NOMO-1 (cell line): ENCODE results near the gene BARHL2.

Source experiments
- DNase-seq, 2 experiments: peaks; one replicate each; lab custom pipeline; 2025; ENCODE audit not compliant: unreplicated experiment in 2 of 2; lab: John Stamatoyannopoulos, UW

BARHL2 gene

DNA sequence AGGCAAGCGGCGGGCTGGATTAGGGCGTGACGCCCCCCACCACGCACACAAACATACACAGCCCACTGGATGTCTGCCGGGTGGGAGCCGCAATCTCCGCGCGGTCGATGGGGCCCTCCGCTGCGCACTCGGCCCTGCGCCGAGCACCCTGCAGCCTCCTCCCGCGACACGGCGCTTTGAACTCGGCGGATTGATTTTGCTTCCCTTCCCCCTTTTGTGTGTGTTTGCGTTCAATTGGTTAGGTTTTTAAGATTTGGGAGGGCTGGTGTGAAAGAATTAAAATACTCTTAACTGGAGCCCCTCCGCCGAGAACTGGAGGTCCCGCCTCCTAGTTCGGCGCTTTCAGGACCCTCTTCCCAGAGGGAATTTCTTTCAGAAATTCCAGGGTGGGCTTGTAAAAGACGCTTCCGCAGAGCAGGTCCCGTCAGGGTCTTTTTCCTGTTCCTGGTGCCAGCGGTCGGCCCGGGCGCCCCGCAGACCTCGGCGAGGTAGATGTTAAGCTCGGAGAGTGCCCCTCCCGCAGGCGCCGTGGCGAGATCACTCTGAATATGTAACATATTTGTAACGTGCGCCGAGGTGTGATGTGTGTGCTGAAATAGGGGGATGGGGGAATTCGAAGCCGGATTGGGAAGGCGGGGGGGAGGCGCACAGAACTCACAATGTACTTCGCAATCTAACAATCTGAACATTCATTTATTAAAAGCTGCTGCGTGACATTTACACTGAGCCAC, 8.0 kb upstream of the BARHL2 start:
- no peak for DNase-seq

DNA sequence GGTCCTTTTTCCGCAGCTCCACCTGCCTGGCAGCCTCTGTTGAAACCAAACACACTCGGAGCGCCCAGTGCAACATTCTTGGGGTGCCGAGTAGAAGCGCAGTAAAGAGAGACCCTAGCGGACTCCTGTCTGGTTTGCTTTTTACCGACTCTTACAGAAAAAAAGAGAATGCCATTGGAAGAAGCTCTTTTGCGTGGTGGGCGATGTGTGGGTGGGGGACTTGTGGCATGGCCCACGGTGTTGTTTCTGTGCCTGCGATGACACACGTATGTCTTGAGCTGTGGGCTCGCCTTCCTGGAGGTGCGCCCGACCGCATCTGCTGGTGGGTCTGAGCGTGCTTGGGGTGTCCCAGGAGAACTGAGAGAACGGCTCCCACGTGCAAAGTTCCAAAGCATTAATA, 7.3 kb upstream of the BARHL2 start:
- no peak for DNase-seq

DNA sequence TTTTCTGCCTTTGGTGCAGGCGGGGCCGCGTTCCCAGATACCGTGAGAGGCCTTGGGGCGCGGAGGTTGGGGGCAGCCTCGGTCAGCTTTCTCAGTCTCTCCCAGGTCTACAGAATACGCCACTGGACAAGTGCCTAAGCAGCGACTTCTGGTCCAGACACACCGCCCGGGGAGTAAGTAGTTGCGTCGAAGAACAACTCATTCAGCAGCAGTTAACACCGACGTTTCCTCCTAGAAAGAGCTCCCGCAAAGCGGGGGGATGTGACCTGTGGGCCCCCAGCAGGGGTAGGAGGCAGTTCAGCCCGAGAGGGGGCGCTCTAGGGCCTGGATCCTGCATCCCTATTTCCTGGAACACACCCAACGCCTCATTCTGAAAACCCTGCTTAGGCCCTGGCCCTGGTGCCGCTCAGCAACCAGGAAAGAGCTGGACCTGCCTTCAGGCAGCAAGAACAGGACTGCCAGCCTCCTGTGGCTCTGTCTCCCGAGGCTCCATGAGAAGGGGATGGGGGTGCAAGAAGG, 6.5 kb upstream of the BARHL2 start:
- DNase-seq, result no peak

DNA sequence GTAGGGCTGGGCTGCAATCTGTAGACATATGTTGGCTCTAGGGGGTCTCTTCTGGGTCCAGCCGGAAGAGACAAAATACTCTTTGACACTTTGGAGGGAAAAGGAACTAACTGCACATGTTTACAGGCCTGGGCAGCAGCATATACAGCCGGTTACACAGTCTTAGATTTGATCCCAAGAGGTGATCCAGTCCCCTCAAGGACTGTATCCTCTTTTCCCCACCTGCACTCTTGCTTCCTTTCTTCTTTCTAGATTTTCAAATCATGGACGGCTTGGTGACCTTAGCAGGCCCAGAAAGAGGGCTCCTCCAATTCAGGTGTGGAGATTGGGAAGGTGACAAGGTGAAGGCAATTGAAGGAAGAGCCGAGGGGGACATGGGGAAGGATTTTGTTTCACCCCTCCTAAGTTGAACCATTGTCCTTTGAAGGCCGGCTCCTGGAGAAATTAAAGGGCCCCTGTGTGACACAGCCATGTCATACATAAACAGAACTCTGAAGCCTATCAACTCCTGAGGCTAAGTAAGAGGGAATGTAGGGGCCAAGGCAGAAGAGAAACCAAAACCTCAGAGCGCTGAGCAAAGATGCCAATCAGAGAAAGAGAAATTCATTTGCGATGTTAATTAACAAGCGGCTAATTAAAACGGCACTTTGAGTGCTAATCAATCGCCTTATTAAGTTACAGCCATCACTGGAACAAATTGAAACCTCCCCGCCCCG, 5.9 kb upstream of the BARHL2 start:
- DNase-seq, result peak in 1 of 2 experiments; percentile 4

DNA sequence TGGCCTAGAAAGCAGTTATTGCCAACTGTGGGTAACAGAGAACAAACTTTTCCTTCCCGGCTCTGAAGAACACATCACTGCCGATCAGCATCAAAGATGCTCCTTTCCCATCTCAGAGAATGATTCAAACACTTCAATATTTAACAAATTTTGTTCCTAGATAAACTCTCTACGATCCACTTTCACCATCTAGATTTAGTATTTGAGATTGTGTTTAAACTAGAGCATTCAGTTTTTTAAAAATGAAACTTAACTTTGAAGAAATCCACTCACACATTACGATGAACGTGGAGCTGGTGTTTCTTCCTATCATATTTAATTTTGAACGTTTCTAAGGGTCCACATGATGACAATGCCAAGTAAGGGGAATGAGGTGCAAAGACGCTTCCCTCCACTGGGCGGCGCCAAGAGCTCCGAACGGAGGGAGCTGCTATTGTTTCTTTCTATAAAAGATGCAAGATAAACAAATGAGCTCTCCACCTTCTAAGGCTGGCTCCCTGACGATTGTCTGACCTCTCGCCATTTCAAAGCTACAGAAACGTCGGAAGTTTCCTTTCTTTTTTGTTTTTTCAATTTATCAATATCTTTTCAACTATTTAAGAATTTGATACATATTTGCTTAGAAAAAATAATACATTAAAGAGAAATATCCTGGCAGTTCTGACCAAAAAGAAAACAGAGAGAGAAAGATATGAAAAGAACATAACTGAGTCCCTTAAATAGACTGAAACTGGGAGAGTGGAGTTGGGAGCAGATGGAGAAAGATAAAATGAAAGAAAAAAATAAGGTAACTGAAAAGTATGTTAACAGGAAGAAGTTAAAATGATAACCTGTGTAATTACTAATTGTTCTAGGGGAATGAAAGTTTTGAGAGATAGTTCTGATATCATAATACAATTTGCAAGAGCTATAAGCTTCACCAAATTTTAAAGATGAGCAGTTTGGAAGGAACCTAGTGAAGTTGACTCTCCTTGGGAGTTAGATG, 4.4 kb upstream of the BARHL2 start:
- peak in 1 of 2 experiments; percentile 56 for DNase-seq

DNA sequence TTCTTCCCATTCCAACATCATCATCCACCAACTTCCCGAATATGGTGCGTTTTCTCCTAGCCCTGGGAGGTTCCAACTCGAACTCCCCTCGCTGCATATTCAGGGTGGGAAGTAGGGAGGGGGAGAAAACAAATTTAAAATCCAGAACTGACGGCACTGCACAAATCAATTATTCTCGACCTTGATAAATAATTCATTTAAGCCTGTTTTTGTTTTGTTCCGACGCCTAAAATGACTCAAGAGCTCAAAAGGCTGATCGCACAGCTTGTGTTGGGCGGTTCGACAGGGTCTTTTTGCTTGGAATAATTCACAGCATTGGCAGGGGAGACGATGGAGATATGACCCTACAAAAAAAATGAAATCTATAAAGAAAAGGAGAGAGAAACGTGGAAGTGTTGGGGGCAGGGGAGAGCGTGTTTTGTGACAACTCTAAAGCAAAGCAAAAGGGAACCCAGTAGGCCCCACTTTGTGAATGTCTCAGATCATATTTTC, 3.1 kb upstream of the BARHL2 start:
- DNase-seq, result no peak

DNA sequence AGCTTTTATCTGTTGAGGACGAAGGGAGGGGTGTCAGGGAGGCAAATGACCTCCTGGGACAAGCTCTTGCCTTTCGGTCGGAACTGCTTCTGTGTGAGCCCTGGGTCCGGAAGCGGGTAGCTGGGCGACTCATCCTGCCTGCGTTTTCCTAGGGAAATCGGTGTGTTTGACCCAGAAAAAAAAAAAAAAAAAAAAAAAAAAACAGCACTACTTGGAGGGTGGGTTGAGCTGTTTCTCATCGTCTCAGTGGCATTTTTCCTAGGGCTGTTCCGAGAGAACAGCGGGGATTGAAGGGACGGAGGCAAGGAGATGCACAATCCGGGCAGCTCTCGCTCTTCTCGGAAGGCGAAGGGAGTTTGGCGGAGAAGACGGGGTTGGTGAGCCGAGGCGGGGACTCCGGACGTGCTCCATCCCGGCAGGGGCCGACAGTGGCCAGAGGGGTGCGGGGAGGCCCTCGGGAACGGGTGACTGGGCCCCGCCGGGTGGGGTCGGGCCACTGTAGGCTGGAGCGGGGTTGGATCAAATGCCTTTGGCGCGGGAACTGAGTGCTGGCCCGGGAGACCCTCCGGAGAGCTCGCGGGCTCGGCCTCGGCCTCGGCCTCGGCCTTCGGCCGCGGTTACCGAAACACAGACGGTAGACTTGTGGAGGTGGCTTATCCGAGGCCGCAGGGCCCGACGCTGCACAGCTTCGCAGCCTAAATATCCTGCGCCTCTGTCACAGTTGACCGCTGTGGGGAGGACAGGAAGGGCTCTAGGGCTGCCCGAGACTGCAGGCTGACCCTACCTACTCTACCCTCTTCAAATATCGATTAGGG, 2.4 kb upstream of the BARHL2 start:
- DNase-seq, result no peak

DNA sequence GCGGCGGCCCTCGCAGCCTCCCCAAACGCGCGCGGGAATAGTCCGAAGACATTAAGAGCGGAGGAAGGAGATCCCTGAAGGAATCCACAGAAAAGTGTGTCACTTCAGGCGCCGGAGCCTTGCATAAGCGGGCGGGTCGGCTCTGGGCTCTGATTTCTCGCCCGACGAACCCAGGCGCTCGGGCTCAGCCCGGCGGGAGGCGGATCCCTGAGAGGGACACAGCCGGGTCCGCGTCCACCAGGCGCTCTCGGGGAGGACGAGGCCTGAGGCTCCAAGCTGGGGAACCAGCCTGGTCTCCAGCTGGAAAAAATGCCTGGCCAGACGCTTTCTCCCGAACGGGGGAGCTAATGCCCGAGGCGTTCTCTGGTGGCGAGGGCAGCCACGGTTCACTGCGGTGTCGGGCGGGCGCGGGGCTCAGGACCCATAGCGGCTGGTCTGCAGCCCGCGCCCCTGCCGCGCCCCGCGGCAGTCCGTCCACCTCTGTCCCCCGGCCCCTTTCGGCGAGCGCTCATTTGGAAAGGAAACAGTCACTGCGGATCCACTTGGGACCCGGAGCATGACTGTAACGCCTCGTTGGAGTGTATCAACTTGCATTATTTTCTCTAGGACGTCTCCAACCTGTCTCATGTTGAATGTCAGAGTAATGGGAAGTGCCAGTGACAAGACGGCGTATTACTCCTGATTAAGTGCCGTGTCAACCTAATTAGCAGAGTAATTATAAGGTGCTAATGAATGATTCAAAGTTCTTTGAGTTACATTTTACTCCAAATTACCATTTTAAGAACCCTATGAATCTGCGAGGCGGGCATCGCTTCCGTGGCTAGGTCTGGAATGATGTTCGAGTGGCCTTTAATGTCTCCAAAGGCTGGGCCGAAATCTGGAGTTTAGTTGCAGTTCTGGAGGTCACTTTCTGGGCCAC, 1.6 kb upstream of the BARHL2 start:
- DNase-seq, result no peak

DNA sequence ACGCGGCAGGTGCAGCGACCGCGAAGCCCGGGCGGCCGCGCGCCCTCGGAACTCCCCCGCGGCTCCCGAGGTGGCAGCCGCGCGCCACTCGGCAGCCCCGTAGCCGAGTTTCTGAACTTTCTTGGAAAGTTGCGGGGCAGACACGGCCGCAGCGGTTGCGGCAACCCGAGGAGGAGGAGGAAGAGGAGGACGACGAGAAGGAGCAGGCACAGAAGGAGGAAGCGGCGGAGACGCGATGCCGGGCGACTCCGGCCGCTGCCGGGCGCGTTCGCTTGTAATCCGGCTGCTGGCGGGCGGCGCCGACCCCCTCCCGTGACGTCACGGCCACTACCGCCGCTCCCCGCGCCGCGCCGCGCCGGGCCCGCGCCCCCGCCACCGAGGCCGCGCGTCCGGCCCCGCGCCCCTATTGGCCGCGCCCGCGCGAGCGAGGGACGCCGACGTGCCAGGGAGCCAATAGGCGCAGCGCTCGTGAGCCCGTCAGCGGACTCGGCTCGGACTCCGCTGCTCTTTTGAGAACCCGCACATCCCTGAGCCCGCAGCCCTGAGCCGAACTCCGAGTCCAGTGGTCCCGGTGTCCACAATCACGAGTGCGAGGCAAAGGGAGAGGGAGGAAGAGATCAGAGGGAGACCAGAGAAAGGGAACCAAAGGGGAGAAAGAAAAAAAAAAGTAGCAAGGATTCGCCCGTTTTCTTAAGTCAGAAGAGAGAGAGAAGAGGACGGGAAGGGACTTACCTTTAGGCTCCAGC, 736 bp upstream of the BARHL2 start:
- DNase-seq, result no peak

DNA sequence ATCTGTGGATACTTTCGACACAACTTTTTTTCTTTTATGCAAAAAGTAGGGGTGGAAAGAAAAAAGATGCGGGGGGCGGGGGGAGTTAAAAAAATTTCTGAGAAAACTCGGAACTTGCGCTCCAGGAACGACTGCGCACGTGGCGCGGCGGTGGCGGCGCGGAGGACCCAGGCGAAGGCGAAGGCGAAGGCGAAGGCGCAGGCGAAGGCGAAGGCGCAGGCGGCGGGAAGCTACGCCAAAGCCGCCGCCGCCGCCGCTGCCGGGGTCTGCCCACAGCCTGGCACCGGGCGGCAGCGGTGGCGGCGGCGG, 208 bp upstream of the BARHL2 start:
- no peak for DNase-seq

DNA sequence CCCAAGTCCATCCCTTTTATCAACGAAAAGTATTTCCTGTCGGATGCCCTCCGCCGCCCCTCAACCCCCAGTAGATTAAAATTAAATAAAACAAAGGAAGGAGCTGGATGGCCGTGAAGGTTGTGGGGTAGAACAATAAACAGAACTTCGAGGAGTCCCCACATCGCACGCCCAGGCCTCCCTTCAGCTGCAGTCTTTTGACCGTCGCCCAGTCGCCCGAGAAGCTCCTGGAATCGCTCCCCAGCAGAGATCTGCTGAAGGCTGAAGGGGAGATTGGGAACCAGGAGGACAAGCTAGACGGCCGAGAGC, 905 bp downstream of the BARHL2 start:
- no peak for DNase-seq

DNA sequence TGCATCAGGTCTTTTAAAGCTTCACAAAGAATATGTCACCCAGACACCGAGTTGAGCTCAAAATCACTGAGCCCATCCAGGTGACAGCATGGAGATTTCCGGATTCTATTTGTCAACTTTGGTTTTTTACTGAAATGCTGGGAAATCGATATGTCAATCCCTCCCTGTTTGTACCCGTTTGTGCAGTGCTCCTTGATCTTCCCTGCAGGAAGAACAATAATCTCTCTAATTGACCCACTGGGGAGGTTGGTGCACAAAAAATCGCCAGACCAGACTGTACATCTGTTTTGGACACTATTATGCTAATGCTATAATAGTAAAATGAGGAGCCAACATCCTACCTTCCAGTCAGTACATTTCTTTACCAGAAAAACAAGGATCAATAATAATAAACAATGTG, 1.8 kb downstream of the BARHL2 start:
- no peak for DNase-seq

DNA sequence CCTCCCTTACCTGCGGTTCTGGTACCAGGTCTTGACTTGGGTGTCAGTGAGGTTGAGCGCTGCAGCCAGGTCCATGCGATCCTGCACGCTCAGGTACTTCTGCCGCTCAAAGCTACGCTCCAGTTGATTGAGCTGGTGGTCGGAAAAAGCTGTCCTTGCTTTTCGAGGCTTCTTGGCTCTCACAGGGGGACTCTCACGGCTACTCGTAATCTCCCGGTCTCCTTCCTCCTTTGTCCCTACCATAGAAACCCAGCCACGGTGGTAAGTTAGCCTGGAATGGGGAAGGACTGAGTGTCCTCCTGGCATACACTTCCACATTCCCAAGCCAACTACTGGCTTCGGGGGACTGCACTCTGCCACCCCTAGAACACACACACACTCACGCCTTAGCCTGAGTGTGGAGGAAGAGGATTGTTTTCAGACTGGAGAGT, 2.6 kb downstream of the BARHL2 start:
- no peak for DNase-seq

DNA sequence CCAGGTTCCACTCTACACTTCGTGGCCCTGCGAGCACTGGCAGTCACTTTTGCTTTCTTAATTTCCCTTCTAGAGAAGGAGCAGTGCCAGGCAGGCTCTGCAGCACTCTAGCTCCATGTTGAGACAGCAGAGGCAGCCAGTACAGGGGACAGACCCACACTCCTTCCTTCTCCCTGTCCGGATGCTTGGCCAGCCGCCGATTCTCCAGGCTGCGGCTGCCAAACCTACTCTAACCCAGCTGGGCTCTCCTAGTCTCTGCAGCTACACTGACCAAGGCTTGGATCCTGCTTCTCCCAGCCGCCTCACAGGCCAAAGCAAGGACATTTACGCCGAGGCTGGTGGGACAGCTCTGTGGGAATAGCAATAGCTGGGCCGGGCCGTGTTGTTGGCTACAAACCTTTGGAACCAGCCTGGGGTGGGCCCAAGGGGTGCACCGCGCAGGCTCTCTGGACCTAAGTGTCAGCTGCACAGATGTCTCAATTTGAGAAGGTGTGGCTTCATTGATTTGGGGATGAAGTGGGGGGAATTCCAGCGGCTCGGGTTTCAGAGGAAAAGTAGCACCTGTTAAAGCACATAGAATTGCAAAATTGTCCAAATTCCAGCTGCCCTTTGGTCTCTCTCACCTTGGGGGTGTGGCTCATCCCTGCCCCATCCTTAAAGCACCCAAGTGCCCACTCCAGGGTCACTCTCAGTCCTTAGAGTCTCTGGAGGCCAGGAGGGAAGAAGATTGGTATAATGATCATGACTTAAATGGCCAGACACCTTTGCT, 3.2 kb downstream of the BARHL2 start:
- DNase-seq, result no peak

DNA sequence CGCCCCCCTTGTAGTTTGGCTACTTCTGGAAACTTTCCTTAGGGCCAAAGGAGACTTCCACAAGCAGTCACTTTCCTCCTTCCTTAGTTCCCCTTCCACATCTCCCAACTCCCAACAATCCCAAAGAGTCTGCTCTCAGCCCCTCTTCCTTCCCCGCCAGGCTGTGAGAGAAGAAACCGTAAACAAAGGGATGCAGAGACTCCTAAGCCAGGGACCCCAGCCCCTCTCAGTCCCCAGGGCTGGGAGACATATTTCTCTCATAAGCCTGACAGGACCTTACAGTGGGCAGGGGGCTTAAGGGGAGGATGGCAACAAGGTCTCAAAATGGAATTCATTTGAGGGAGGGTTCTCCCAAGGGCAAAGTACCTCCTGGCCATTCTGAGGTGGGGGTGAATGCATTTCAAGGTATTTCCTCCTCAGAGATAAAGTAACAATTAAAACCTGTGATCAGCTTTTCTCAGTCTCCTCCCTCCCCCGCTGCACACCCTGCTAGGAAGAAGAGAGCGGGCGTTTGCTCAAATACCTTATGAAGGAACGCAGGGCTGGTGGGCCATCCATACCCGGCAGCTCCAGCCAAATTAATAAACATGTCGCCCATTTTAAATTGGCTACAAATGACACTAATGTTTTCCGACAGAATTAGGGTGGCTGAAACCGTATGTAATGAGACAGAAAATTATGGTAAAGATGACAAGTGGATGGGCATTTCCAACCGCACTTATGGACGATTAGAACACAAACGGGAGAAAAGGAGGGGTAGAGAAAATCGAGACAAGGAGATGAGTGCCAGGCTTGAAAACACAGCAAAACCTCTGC, 4.0 kb downstream of the BARHL2 start:
- no peak for DNase-seq

DNA sequence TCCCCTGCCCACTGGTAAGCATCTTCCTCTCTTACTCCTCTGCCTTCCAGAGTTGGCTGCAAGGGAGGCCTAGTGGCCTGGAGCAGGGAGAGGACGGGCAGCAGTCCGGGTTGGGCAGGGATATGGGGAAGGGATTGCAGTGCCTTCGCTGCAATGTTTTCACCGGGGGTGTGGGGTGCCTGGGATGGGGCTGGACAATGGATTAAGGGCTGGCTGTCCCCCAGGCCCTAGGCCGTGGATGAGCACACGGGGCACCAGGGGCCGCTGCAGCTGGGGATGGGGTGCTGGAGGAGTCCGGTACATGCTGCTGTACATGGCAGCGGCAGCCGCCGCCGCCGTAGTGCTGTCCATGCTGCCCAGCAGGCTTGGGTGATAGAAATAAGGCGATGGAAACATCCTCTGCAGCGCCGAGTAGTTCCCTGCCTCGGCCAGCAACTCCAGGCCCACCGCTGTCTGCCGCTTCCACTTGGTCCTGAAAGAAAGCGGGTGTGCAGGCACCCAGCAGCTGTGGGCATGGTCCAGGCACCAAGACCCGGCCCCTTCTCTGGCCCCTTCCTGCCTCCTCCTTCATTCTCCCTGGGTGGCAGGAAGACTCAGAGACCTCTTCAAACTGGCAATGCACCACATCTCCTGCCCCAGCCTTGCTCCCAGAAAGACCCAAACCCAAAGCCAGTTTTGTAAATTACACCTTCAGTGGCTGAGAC, 4.8 kb downstream of the BARHL2 start:
- no peak for DNase-seq
